Testis (tissue), 3 donors: ENCODE results near the gene WNT9B. TPM values are rescaled to one million over a fixed set of nuclear protein-coding genes. Genes with fewer than 3 reads are reported as not detected.
A peak's percentile ranks its signal among the peaks of the same experiment; 100 is the strongest.

ENCODE experiments used
- DNase-seq: peaks from one replicate; pipeline ENCODE4 v3.0.0-alpha.2; 2019
- H3K27ac ChIP-seq, 2 donors: fragments of 200-600 bp; sonication (generic); one replicate each; pipeline ENCODE4 v1.5.1; 2019
- H3K27me3 ChIP-seq: fragments of 200-600 bp; sonication (generic); one replicate; pipeline ENCODE4 v1.5.1; 2019
- H3K36me3 ChIP-seq: fragments of 200-600 bp; sonication (generic); one replicate; pipeline ENCODE4 v1.5.1; 2017; ENCODE audit warnings: low read depth; ENCODE audit errors: missing control alignments
- H3K4me1 ChIP-seq: fragments of 200-600 bp; sonication (generic); one replicate; pipeline ENCODE4 v1.5.1; 2019
- H3K4me3 ChIP-seq, 2 donors: fragments of 200-600 bp; sonication (generic); one replicate each; pipeline ENCODE4 v1.5.1; 2017 to 2019
- H3K9me3 ChIP-seq: fragments of 200-600 bp; sonication (generic); one replicate; pipeline ENCODE4 v1.5.1; 2017
- POLR2A ChIP-seq: fragments of 450-650 bp; IDR thresholded peaks from one replicate; pipeline ENCODE4 v1.6.1; 2017; ENCODE audit warnings: antibody characterized with exemption, mild to moderate bottlenecking, moderate library complexity
- WGBS, 2 donors: methylation state at CpG; one replicate each; pipeline ENCODE4 v1.1.5; 2018; 5-methylcytosine and 5-hydroxymethylcytosine counted together
- intact Hi-C: fragments of 100-400 bp; cut with DNase I; formaldehyde crosslinking; loops from one replicate; pipeline ENCODE4 v1.15.1; 2023; ENCODE audit warnings: low total_unique reads
- polyA plus RNA-seq: library from polyadenylated mRNA; stranded (reverse); fragments of 350-450 nt; fragmentation: Illumina TruSeq; extraction: RNeasy Lipid Tissue Mini Kit (QIAGEN cat#74804); gene quantifications from one replicate; pipeline ENCODE4 v1.2.3, GENCODE V29; 2014; ENCODE audit warnings: low read depth, low replicate concordance; ENCODE audit not compliant: insufficient read depth
- total RNA-seq, 2 donors: library from RNA; depleted of rRNA; stranded (reverse); fragments of >200 nt; gene quantifications; one replicate each; pipeline ENCODE4 v1.2.3, GENCODE V29; 2016
- TF ChIP-seq, protein P1 (sequence below), 3 experiments: fragments of 450-650 bp in 2 of 3; fragments of 200-600 bp in 1 of 3; sonication (generic) in 1 of 3; IDR thresholded peaks; one replicate each; pipeline ENCODE4 v1.5.1; 2016 to 2019; ENCODE audit warnings: antibody characterized with exemption in 3 of 3, mild to moderate bottlenecking in 2 of 3, moderate library complexity in 1 of 3

Gene WNT9B
- total and polyA plus RNA-seq, 3 donors from 2014 or later, result 0.50 to 1.2 TPM; not detected in 1

DNA sequence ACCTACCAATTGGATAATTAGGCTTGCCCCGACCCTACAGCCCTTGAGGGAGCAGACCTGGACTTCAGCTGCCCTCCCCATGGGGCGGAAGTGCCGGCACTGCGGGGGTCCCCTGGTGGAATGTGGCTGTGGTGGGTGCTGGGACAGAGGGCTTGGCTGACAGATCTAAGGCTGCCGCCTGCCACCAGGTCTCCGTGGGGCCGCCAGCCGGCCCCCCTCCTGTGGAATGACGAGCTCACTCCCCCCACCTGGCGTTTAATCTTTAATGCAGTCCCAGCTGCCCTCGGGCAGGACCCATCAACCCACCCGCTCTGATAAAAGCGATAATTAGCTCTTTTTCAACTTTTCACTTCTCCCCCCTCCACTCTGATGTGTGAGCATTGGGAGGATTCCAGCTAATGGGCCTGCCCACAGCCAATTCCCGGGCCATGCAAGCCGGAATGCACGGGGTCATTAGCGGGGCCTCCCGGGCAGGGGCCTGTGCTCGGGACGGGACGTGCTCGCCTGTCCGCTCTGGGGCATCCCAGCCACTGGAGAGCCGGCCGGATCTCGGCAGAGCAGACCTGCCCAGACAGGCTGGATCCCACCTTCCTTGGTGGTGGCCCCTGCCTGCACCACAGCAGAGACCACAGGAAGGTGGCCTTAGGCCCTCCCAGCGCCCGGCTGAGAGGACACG lies 43.2 kb downstream of the WNT9B start:
- H3K4me1 ChIP-seq, result no peaks in the 10 kb centered on the region
- TF ChIP-seq, protein P1, sequence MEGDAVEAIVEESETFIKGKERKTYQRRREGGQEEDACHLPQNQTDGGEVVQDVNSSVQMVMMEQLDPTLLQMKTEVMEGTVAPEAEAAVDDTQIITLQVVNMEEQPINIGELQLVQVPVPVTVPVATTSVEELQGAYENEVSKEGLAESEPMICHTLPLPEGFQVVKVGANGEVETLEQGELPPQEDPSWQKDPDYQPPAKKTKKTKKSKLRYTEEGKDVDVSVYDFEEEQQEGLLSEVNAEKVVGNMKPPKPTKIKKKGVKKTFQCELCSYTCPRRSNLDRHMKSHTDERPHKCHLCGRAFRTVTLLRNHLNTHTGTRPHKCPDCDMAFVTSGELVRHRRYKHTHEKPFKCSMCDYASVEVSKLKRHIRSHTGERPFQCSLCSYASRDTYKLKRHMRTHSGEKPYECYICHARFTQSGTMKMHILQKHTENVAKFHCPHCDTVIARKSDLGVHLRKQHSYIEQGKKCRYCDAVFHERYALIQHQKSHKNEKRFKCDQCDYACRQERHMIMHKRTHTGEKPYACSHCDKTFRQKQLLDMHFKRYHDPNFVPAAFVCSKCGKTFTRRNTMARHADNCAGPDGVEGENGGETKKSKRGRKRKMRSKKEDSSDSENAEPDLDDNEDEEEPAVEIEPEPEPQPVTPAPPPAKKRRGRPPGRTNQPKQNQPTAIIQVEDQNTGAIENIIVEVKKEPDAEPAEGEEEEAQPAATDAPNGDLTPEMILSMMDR (IDR thresholded peaks at IDR 0.05), result no peak
- TF ChIP-seq POLR2A, result no peak
- intact Hi-C loops, result no loop called here
- no peaks in the 10 kb centered on the region for H3K27me3 ChIP-seq
- peak; percentile 20 for DNase-seq
- 48 to 55% methylated on average over 18 to 29 of the region's 29 CpGs for WGBS, 2 donors
- H3K36me3 ChIP-seq, result no peaks in the 10 kb centered on the region
- H3K4me3 ChIP-seq, result no peak overlapping the region
- no peak overlapping the region for H3K27ac ChIP-seq
- no peaks in the 10 kb centered on the region for H3K9me3 ChIP-seq

DNA sequence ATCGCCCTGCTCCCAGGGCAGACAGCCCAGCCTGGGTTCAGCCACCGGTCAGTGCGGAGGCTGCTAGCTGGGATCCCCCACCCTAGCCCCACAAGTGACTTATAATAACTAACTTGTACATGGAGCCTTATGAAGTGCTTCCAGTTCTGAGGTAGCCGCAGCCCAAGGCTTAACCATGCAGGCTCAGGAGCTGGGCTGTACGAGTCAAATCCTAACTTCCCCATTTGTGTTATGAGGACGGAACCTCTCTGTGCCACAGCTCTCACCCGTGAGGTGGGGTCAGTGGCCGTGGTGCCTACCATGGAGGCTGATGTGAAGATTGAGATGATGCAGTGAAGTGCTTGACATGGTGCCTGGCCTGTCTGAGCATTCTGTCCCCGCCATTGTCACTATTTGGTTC lies 43.8 kb downstream of the WNT9B start:
- Histone ChIP-seq H3K4me3 (no peak overlapping the region), H3K36me3 (no peaks in the 10 kb centered on the region), H3K27ac (no peak overlapping the region), H3K9me3 (no peaks in the 10 kb centered on the region), H3K27me3 (no peaks in the 10 kb centered on the region), H3K4me1 (no peaks in the 10 kb centered on the region)
- DNase-seq, result no peak
- intact Hi-C loops, result no loop called here
- no peak for TF ChIP-seq POLR2A
- TF ChIP-seq, protein P1 (IDR thresholded peaks at IDR 0.05), result no peak
- 79 to 93% methylated on average over 3 to 9 of the region's 9 CpGs for WGBS, 2 donors

DNA sequence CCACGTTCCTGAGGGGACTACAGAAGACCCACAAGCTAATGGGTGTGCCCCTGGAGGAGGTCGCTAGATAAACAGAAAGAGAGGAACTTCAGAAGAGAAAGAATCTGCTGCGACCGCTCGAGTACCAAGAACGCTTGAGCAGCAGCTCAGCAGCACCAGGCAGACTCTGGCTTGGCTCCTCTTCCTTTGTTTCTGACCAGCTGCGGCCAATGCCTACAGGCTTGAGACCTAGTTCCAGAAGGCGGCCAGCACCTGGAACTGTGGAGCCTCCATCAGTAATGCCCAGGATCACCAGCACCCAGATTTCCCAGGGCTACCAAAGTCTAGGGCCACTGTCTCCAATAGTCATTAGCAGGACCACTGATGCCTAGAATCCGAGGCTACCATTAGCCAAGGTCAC lies 45.6 kb downstream of the WNT9B start:
- DNase-seq, result no peak
- Histone ChIP-seq H3K9me3 (no peaks in the 10 kb centered on the region), H3K27me3 (no peaks in the 10 kb centered on the region), H3K4me3 (no peak overlapping the region), H3K27ac (no peak overlapping the region), H3K36me3 (no peaks in the 10 kb centered on the region), H3K4me1 (no peaks in the 10 kb centered on the region)
- intact Hi-C loops, result no loop called here
- no peak for TF ChIP-seq POLR2A
- TF ChIP-seq, protein P1 (IDR thresholded peaks at IDR 0.05), result no peak
- 91 to 92% methylated on average over 9 of the region's 9 CpGs for WGBS, 2 donors

DNA sequence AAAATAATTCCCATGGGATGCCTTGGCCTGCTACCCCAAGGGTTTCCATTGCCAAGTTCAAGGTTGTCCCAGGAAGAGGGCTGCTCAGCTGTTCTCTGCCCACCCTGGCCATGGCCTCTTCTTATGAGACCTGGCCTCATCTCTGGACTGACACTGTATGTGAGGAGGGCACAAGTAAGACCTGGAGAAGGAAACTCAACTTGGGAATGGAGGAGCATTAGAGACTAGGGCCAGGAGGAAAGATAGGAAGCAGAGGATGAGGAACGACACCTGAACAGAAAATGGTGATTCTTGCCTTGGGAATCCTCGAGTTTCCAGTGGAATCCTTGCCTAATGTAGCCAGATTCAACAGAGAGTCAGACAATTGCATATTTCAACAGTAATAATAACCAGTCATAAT lies 47.0 kb downstream of the WNT9B start:
- H3K36me3 ChIP-seq, result no peaks in the 10 kb centered on the region
- TF ChIP-seq POLR2A, result no peak
- TF ChIP-seq, protein P1 (IDR thresholded peaks at IDR 0.05), result no peak
- no peak overlapping the region for H3K27ac ChIP-seq
- WGBS, 2 donors, result 79 to 91% methylated on average over 2 of the region's 2 CpGs
- intact Hi-C loops, result no loop called here
- no peaks in the 10 kb centered on the region for H3K27me3 ChIP-seq
- H3K4me1 ChIP-seq, result no peaks in the 10 kb centered on the region
- H3K9me3 ChIP-seq, result no peaks in the 10 kb centered on the region
- no peak overlapping the region for H3K4me3 ChIP-seq
- DNase-seq, result no peak

DNA sequence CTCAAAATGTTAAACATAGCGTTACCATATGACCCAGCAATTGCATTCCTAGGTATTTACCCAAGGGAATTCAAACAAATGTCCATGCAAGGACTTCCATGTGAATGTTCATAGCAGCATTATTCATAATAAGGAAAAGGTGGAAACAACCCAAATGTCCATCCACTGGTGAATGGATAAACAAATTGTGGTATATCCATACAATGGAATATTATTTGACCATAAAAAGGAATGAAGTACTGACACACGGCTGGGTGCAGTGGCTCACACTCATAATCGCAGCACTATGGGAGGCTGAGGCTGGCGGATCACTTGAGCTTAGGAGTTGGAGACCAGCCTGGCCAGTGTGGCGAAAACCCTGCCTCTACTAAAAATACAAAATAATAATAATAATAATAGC lies 47.5 kb downstream of the WNT9B start:
- intact Hi-C loops, result no loop called here
- no peak overlapping the region for H3K4me3 ChIP-seq
- H3K27me3 ChIP-seq, result no peaks in the 10 kb centered on the region
- H3K4me1 ChIP-seq, result no peaks in the 10 kb centered on the region
- WGBS, 2 donors, result 92 to 95% methylated on average over 5 of the region's 5 CpGs
- no peaks in the 10 kb centered on the region for H3K9me3 ChIP-seq
- H3K27ac ChIP-seq, result no peak overlapping the region
- no peak for TF ChIP-seq POLR2A
- TF ChIP-seq, protein P1 (IDR thresholded peaks at IDR 0.05), result no peak
- no peak for DNase-seq
- no peaks in the 10 kb centered on the region for H3K36me3 ChIP-seq
